HS-27A (cell line): ENCODE results near the gene SLC39A11.
"Not testable (repeated sequence)": the region's sequence is repeated elsewhere in the genome, so short reads cannot be mapped to it uniquely, and the experiment has no call there.

ENCODE experiments used
- DNase-seq: peaks from one replicate; pipeline ENCODE4 v3.0.0-alpha.2; 2012; ENCODE audit warnings: low read depth, missing footprints

The SLC39A11 gene

DNA sequence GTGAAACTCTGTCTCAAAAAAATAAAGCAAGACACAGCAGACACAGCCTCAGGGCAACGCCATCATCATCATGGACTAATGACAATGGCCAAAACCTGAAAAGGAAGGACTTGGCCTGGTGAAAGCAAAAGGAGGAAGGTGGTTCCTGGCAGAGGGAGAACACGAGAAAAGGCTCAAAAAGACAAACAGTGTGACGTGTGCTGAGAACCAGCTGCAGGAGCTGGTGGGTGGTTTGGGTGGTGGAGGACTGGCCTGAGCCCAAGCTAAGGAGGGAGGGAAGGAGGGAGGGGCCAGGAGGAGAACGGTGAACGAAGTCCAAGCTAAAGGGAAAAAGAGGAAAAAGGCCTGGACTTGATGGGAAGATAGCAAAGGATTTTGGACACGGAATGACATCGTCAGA is 85.1 kb downstream of the SLC39A11 start:
- no peak for DNase-seq

GRCh38 chr17:73005360-73005759 is 87.1 kb downstream of the SLC39A11 start:
- no peak for DNase-seq

DNA sequence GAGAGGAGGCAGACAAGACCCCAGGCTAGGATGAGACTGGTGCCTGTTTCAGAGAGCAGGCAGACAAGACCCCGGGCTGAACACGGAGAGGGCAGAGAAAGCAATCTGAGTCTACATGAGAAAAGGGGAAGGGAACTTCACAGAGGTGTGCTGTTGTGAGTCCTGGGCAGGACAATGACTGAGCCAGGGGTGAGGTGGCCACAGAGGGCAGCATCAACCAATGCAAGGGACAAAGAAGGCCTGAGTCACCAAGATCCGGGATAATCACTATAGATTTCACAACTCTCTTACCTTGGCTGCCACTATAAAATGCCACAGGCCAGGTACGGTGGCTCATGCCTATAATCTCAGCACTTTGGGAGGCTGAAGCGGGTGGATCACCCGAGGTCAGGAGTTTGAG is 89.0 kb downstream of the SLC39A11 start:
- DNase-seq: no peak

DNA sequence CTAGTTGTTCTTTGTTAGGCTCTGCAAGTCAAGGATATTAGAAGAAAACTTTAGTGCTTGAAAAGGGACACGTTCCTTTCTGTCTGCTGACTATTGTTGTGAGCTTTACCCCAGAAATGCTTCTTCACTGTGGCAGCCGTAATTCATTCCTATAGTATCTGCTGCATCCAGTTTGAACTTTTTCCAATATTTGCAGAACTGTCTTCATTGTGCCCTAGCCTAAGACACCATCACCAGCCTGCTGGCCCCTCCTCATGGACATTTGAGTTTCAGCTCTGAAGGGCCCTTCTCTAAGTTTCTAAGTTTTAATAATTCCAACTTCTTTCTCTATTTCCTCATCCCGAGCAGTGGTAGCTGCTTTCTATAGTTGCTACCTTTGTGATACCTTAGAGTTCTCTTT is 91.7 kb downstream of the SLC39A11 start:
- DNase-seq: no peak

GRCh38 chr17:72999474-72999873 is 93.0 kb downstream of the SLC39A11 start:
- not testable (repeated sequence) for DNase-seq

GRCh38 chr17:72998343-72998742 is 94.1 kb downstream of the SLC39A11 start:
- DNase-seq: no peak

DNA sequence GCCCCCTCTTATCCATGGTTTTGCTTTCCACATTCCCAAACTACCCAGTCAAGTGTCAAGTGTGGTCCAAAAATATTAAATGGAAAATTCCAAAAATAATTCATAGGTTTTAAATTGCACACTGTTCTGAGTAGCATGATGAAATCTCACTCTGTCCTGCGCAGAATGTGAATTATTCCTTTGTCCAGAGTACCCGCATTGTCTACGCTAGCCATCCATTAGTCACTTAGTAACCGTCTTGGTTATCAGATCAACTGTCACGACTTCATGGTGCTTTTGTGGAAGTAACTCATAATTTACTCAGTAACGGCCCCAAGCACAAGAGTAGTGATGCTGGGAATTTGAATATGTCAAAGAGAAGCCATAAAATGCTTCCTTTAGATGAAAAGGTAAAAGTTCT is 94.9 kb downstream of the SLC39A11 start:
- no peak for DNase-seq

GRCh38 chr17:72996791-72997190 is 95.7 kb downstream of the SLC39A11 start:
- no peak for DNase-seq

GRCh38 chr17:72995008-72995656 is 97.4 kb downstream of the SLC39A11 start:
- DNase-seq: no peak

DNA sequence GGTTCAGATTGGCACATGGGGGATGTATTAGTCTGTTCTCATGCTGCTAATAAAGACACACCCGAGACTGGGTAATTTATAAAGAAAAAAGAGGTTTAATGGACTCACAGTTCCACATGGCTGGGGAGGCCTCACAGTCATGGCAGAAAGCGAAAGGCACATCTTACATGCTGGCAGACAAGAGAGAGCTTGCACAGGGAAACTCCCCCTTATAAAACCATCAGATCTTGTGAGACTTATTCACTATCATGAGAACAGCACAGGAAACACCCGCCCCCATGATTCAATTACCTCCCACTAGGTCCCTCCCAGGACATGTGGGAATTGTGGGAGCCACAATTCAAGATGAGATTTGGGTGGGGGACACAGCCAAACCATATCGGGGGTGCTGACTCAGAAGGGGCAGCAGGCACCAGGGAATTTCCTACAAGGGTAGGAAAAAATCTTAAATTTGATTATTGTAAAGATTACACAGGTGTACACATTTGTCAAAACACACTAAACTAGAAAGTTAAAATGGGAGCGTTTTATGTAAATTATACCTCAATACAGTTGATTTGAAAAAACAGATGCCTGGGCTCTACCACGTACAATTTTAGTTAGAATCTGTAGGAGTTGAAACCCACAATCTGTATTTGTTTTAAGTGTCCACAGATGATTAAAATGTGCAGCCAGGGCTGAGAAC is 99.6 kb downstream of the SLC39A11 start:
- not testable (repeated sequence) for DNase-seq

GRCh38 chr17:72991651-72992050 is 100.8 kb downstream of the SLC39A11 start:
- no peak for DNase-seq

- DNase-seq: no peak
Observed at GRCh38 chr17:72989074-72989610, 103.3 kb downstream of the SLC39A11 start.

DNA sequence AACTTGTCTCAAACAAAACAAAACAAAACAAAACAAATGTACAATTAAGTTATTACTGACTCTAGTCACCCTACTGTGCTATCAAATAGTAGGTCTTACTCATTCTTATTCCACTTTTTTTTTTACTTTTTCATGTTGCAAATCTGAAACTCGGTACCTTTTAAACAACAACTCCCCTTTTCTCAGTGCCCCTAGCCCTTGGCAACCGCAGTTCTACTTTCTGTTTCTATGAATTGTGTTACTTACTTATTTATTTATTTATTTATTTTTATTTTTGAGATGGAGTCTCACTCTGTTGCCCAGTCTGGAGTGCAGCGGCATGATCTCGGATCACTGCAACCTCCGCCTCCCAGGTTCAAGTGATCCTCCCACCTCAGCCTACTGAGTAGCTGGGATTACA is 104.0 kb downstream of the SLC39A11 start:
- no peak for DNase-seq

GRCh38 chr17:72987166-72987565 is 105.3 kb downstream of the SLC39A11 start:
- no peak for DNase-seq

- DNase-seq: peak; percentile 31
Observed at GRCh38 chr17:72985882-72986720, 106.4 kb downstream of the SLC39A11 start.

DNA sequence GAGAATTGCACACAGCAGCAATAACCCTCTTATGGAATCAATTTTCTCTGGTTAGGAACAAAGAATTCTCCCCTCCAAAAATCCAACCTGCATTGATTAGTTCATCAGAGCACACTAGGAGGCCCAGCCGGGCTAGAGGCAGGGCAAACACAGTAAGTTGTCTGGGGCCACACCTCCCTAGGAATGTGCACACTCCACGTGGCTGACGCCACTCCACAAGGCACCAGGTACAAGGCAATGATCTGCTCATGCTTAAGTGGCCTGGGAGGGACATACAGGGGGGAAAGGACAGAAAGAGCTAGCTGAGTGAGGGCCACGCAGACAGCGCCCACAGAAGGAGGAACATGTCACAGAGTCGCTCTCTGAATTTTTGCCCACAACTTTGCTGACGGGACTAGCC is 107.6 kb downstream of the SLC39A11 start:
- no peak for DNase-seq

- peak; percentile 41 for DNase-seq
Observed at GRCh38 chr17:72984145-72984925, 108.2 kb downstream of the SLC39A11 start.

DNA sequence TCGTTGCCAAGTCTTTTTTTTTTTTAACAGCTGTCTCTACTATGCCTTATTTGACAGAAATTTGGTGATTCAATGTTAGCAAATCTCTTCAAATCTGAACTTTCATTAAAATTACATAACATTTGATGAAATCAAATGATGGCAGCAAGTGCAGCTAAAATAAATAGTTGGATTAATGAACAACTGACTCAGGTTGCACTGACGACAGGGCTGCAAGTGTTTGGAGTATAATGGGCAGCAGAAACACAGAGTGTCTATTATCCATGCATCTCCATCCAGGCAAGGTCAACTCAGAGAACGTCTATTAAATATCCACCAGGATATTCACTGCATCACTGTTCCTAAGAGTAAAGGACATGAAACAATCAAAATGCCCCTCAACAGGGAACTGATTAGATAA is 109.8 kb downstream of the SLC39A11 start:
- DNase-seq: no peak

GRCh38 chr17:72978593-72979218 is 113.8 kb downstream of the SLC39A11 start:
- no peak for DNase-seq

- DNase-seq: no peak
Observed at GRCh38 chr17:72977771-72978417, 114.6 kb downstream of the SLC39A11 start.
